Posterior cingulate gyrus (tissue), 11 donors: ENCODE results near the gene PPP1R12B.
A peak's percentile ranks its signal among the peaks of the same experiment; 100 is the strongest.
"Not testable (repeated sequence)": the region's sequence is repeated elsewhere in the genome, so short reads cannot be mapped to it uniquely, and the experiment has no call there.

ENCODE experiments used
- DNase-seq, 10 donors: peaks; one replicate each; pipeline versions ENCODE4 v3.0.0 to v3.0.0-alpha.2; 2020 to 2021; ENCODE audit warnings: mixed read lengths in 3 of 10
- intact Hi-C: fragments of 100-400 bp; cut with DNase I; formaldehyde crosslinking; loops from one replicate; pipeline ENCODE4 v1.15.1; 2023

Gene PPP1R12B

DNA sequence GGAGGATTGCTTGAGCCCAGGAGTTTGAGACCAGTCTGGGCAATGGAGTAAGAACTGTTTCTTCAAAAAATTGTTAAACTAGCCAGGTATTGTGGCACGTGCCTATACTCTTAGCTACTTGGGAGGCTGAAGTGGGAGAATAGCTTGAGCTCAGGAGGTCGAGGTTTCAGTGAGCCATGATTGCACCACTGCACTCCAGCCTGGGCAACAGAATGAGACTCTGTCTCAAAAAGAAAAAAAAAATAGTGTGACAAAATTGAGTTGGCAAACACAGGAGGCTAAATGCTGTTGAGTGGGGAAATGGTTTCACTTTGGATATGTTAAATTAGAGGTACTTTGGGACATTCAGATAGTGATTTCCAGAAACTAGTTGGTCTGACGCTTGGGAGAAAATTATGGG is 197.9 kb downstream of the PPP1R12B start:
- intact Hi-C loops, DNase-seq: not testable (repeated sequence)

DNA sequence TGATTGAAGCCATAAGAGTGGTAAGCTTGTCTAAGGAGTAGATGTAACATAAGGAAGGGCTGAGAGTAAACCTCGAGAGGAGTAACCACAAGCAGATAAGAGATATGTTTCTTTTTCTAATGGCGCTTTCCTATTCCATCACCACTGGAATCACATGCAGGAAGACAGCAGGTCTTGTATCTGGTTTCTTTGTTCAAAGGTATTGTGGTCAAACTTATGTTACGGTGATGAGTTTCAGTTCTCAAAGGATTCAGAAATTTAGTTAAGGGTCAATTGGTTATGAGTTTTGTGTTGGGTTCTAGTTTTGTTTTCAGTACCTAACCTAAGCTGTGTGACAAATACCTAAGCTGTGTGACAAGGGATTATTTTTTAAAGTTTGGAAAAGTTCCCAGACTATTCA is 198.3 kb downstream of the PPP1R12B start:
- intact Hi-C loops: not testable (repeated sequence)

GRCh38 chr1:202547215-202547614 is 198.7 kb downstream of the PPP1R12B start:
- intact Hi-C loops: no loop called here
- DNase-seq: no peak

More for the DNA sequence above, 198.3 kb downstream of the PPP1R12B start:
- DNase-seq: not testable (repeated sequence)

DNA sequence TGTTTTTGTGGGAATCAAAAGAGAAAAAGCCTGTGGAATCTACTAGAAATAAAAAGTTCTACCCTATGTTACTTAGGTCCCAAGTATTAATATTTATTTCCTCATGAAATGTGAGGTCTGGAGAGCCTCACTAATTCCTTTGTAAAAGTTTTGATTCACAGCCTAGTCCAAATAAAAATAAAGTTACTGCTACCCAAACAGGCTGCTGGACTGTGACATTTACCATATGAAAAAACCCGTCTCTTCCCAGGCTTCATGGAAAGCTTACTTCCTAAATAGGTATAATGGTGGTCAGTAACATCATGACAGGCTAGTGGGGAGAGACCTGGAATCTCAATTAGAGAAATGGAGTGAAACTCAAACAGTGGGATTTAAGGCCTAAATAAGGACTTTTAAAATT is 201.6 kb downstream of the PPP1R12B start:
- DNase-seq, intact Hi-C loops: not testable (repeated sequence)

- DNase-seq: peak in 3 of 10 donors; percentile 16 to 82 (median 22)
- intact Hi-C loops: no loop called here
These were observed 203.2 kb downstream of the PPP1R12B start for GRCh38 chr1:202551683-202552082.

DNA sequence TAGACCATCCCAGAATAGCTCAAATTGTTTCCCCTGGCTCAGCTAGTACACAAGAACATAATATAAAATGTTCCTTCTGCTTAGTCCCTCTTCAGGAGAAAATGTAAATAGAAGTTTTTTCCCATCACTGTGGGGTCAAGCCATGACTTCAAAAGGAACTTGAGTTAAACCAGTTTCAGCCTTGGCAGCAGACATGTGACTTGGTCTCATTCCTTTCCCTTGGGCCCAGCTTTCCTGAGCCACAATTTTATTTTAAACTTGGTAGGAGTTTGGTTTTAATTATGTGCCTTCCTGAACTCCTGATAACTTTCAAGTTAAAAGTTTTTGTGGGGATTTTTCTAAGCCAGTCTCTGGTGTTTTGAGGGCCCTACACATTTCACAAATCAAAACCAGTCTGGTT is 204.1 kb downstream of the PPP1R12B start:
- intact Hi-C loops, DNase-seq: not testable (repeated sequence)

GRCh38 chr1:202553078-202553477 is 204.6 kb downstream of the PPP1R12B start:
- intact Hi-C loops, DNase-seq: not testable (repeated sequence)

GRCh38 chr1:202553560-202554038 is 205.1 kb downstream of the PPP1R12B start:
- intact Hi-C loops: no loop called here
- no peak for DNase-seq

DNA sequence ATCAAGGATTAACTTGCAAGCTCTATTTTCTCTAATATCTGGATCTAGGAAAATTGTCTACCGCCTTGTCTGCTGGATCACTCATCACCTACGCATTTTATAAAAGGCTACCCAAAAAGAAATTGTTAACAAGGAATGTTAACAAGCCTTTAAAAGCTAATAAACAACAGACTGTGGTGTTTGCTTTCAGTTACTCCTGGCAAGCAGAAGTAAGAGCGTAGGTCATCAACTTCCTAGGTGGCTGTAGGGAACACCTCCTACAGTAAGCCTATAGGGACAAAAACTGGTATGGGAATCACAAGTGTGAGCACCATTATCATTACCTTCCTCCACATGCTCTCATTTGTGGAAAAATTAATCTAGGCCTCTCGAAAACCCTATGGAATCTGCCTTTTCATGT is 206.1 kb downstream of the PPP1R12B start:
- DNase-seq, intact Hi-C loops: not testable (repeated sequence)

DNA sequence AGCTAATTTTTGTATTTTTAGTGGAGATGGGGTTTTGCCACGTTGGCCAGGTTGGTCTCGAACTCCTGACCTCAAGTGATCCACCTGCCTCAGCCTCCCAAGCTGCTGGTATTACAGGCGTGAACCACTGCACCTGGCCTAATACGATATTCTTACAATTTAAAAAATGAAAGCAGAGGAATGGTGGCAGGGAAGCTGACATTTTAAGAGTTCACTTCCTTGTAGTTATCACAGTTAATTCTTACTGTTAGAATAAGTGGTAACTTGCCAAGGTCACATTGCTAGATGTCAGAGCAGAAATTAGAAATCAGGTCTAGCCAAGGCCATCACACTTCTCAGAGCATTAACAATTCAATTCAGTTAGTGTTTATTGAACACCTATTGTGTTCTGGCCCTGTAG is 207.5 kb downstream of the PPP1R12B start:
- intact Hi-C loops, DNase-seq: not testable (repeated sequence)

DNA sequence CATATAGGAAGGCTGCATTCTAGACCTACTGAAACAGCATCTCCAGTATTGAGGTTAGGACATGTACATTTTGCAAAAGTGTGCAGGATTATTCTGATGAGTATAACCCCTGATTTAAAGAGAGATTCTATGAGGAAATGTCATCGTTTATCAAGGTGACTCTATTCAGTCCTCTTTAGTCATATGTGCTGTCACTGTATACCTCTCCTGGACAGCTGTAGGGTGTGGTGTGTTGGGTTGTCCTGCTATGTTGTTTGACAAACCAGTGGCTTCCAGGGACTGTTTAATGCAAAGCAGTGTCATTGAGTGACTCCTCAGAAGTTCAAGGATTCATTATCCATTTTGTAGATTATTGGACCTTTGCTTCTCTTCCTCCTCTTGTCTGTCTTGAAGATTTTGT is 209.2 kb downstream of the PPP1R12B start:
- DNase-seq, intact Hi-C loops: not testable (repeated sequence)

GRCh38 chr1:202561240-202561639 is 212.7 kb downstream of the PPP1R12B start:
- no peak for DNase-seq
- intact Hi-C loops: no loop called here

DNA sequence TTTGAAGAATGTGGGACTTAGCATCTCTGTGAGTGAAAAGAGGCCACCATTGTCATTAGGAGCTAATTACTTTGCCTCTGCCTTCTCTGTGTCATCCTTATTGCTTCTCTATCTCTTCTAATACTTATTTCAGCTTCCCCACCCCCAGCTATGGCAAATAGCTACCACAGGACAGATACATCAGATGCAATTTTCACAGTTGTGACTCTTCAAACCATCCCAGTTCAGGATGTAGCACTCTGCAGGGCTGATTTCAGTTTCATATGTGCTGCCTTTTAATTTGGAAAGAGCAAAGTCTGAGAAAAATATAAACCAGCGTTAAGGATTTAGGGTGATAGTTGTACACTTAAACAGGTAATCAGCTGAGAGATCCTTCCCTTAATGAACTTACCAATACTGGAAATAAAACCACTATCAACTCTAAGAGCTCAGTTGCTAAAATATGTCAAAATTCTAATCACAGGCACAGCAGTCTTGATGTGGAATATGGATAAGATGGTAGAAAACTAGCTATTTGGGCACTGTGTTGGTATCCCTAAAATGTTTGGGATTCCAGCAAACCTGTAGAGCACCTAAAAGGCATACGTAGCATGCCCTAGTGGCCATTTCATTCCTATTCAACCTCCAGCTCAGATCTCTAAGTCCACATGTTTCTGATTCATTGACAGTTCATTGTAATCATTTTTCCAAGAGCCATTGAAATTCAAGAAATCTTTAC is 213.4 kb downstream of the PPP1R12B start:
- no peak for DNase-seq
- intact Hi-C loops: no loop called here

DNA sequence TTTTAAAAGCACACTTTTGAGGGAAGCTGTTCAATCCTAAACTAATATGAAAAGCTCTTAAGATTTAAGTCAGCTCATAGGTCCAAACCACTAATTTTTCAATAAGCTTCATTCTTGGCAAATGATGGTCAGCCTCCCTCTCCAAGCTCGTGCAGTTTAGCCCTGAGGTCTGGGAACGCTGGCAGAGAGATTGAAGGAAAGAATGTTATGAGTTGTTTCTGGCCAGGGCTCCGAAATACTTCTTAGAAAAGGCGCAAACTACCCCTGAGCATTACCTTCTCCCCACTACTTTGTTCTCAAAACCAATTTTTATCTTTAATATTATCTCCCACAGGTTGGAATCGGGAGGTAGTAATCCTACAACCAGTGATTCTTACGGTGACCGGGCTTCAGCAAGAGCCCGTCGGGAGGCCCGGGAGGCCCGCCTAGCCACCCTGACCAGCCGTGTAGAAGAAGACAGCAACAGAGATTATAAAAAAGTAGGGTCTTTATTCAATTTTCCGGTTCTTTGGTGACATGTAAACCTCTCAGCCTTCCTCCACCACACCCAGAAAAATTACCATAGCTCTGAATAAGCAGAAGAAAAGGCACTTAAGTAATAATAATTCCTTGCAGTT is 214.1 kb downstream of the PPP1R12B start:
- DNase-seq: no peak

DNA sequence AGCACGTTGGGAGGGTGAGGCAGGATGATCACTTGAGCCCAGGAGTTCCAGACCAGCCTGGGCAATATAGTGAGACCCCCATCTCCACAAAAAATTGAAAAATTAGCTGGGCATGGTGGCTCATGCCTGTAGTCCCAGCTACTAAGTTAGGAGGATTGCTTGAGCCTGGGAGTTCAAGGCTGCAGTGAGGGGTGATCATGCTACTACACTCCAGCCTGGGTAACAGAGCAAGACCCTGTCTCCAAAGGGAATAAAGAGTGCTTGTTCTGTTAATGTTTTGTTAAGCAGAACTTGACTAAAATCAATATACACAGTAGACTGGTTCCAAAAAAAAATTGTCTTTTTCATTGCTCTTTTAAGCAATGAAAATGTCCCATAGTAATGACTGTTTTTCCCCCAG is 215.3 kb downstream of the PPP1R12B start:
- no peak for DNase-seq
- intact Hi-C loops: no loop called here

More for the DNA sequence above, 214.1 kb downstream of the PPP1R12B start:
- intact Hi-C loops: no loop called here

GRCh38 chr1:202564958-202565495 is 216.5 kb downstream of the PPP1R12B start:
- intact Hi-C loops: no loop called here
- no peak for DNase-seq

- intact Hi-C loops: no loop called here
- DNase-seq: no peak
These were observed 217.5 kb downstream of the PPP1R12B start for GRCh38 chr1:202565890-202566602.

GRCh38 chr1:202567738-202568137 is 219.2 kb downstream of the PPP1R12B start:
- intact Hi-C loops: no loop called here
- no peak for DNase-seq

GRCh38 chr1:202568410-202568809 is 219.9 kb downstream of the PPP1R12B start:
- DNase-seq: no peak
- intact Hi-C loops: no loop called here

GRCh38 chr1:202568826-202569225 is 220.3 kb downstream of the PPP1R12B start:
- no peak for DNase-seq
- intact Hi-C loops: no loop called here
